GM19468 (cell line): ENCODE measurements around the gene OSTN.

Experiments
- ATAC-seq: cut with Tn5 transposase; IDR thresholded peaks from one replicate; pipeline ENCODE4 v1.9.1; 2021; ENCODE audit warnings: mild to moderate bottlenecking, moderate library complexity, moderate number of reproducible peaks; ENCODE audit not compliant: unreplicated experiment; ENCODE audit errors: extremely low read depth

OSTN gene

GRCh38 chr3:191302451-191302850 lies 103.4 kb downstream of the OSTN start:
- ATAC-seq: no peak

DNA sequence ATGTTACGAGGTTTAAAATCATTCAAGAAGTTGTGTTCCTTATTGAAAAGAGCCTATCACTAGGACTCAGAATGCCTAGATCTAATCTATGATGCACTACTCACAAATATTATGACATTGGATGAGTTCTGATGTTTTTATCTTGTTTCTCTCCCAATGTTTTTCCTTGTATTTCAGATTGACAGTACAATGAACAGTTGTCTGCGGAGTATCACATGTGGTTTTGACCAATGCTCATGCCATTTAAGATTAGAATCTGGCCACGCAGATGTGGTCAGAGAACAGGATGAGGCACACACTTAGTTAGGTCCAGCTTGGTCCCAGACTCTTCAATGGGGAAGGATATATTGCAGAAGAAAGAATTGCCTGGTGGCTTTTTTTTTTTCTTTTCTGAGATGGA lies 104.6 kb downstream of the OSTN start:
- ATAC-seq: no peak

DNA sequence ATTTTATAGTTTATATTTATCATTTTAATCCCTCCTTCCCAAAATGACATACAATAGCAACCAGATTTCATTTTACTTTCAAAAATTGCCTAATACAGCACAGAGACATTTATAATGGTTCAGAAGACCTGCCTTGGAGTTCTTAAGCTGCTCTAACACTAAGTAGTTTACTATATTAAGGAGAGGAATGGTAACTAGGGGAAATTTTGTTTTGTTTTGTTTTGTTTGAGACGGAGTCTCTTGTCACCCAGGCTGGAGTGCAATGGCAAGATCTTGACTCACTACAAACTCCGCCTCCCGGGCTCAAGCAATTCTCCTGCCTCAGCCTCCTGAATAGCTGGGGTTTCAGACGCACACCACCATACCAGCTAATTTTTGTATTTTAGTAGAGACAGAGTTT lies 107.4 kb downstream of the OSTN start:
- no peak for ATAC-seq

DNA sequence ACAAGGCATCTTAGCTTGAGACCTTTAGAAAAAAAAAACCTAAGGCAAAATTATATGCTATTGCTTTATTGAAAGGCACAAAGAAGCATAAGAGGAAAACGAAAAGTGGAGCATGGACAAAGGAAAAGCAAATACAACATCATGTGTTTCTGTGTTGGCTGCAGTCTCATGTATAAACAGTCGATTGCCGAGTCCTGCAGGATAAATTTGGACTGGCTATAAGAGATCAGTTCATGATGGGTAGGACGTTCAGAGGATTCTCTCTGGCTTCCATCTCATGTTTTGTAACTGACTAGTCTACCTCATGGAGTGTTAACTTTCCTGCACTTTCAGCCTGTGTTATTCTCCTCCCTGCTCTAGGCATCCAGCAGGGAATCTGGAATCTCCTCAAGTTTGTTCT lies 108.3 kb downstream of the OSTN start:
- ATAC-seq: no peak

DNA sequence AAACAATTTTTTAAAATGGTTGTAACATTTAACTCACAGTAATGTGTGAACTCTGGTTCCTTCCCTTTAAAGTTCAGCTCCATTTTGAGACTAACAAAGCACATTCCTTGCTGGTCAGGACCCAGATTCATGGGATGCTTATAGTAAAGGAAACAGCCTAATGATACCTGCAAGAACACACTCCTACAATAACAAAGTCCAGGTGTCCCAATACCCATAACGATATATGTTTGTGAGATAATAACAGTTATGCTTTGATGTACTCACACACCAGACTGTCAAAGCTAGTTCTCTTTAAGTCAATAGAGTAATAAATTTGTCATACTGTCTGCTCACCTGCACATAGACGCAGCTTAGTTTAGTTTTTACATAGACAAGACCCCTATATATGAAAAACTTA lies 114.3 kb downstream of the OSTN start:
- no peak for ATAC-seq

GRCh38 chr3:191314109-191314728 lies 115.2 kb downstream of the OSTN start:
- no peak for ATAC-seq
